Osteoblast (primary cell): ENCODE data around the gene PCSK9. TPM values are rescaled to one million over a fixed set of nuclear protein-coding genes. Genes with fewer than 3 reads are reported as not detected.

Experiments
- DNase-seq: peaks from one replicate; pipeline ENCODE4 v3.0.0; 2011; ENCODE audit warnings: low spot score, mixed read lengths; ENCODE audit not compliant: insufficient read length; ENCODE audit errors: missing footprints
- H2AFZ ChIP-seq: 2 replicates; pipeline ENCODE4 v1.6.0; 2011; ENCODE audit warnings: mild to moderate bottlenecking, low read length
- H3K27ac ChIP-seq: 2 replicates; pipeline ENCODE4 v1.5.1; 2011; ENCODE audit warnings: mild to moderate bottlenecking, low read depth, low read length, moderate library complexity
- H3K27me3 ChIP-seq: 2 replicates; pipeline ENCODE4 v1.6.0; 2012; ENCODE audit warnings: mild to moderate bottlenecking, control low read depth, inconsistent platforms, low read length, moderate library complexity; ENCODE audit not compliant: insufficient read depth
- H3K36me3 ChIP-seq: 2 replicates; pipeline ENCODE4 v1.5.1; 2011; ENCODE audit warnings: mild to moderate bottlenecking, low read length, control low read depth, moderate library complexity; ENCODE audit not compliant: insufficient read depth
- H3K4me1 ChIP-seq: 2 replicates; pipeline ENCODE4 v1.5.1; 2011; ENCODE audit warnings: mild to moderate bottlenecking, low read length, control low read depth, moderate library complexity; ENCODE audit not compliant: insufficient read depth
- H3K4me2 ChIP-seq: 2 replicates; pipeline ENCODE4 v1.6.0; 2011; ENCODE audit warnings: mild to moderate bottlenecking, low read length; ENCODE audit not compliant: insufficient read depth
- H3K4me3 ChIP-seq: fragments of 200-600 bp; sonication (generic); 3 replicates; pipeline ENCODE4 v1.5.1; 2012; ENCODE audit warnings: mild to moderate bottlenecking, low read length, inconsistent platforms; ENCODE audit not compliant: insufficient read depth
- H3K79me2 ChIP-seq: 2 replicates; pipeline ENCODE4 v1.6.0; 2012; ENCODE audit warnings: mild to moderate bottlenecking, low read length, control low read depth, inconsistent platforms; ENCODE audit not compliant: insufficient read depth
- H3K9me3 ChIP-seq: 2 replicates; pipeline ENCODE4 v1.5.1; 2011; ENCODE audit warnings: low read depth, low read length, control low read depth
- H4K20me1 ChIP-seq: 2 replicates; pipeline ENCODE4 v1.6.0; 2012; ENCODE audit warnings: mild to moderate bottlenecking, low read length, control low read depth; ENCODE audit not compliant: insufficient read depth
- total RNA-seq: library from RNA; depleted of rRNA; stranded (reverse); fragments of >200 nt; gene quantifications from 2 replicates; pipeline ENCODE4 v1.2.3, GENCODE V29; 2012
- TF ChIP-seq, protein P1 (sequence below): IDR thresholded peaks from 2 replicates; pipeline ENCODE4 v1.5.1; 2011; ENCODE audit warnings: mild to moderate bottlenecking, low read depth, low read length, moderate library complexity; ENCODE audit errors: extremely low read depth

The PCSK9 gene
- total RNA-seq, 1 donor, result 6.5 TPM

DNA sequence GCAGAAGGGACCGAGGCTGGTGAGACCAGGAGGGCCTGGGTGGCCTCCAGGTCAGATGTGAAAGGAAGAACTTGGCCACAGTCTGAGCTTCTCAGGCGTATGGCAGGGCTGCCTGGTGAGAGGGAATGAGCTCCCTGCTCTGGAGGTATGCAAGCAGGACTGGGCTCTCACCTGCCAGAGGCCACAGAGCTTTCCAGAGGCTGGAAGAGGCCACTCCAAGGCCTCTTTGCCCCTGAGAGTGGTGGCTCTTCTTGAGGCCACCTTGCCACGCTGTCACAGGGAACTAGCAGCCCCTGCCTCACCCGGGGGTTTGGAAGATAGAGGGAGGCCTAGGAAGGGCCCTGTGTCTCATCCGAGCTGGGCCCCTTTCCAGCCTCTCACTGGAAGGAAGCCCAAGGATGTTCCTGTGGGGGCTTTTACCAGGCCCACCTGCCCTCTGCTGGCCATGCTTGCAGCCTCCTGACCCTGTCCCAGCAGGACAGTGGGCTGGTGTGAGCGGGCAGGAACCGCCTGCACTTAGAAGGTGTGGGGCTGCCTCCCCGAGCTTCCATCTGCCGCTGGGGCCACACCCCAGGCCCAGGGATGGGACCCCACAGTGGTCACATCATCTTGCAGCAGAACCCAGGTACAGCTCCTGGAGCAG lies 10.0 kb downstream of the PCSK9 start:
- Histone ChIP-seq H3K4me1 (no peaks in the 10 kb centered on the region), H2AFZ (no peak overlapping the region)

DNA sequence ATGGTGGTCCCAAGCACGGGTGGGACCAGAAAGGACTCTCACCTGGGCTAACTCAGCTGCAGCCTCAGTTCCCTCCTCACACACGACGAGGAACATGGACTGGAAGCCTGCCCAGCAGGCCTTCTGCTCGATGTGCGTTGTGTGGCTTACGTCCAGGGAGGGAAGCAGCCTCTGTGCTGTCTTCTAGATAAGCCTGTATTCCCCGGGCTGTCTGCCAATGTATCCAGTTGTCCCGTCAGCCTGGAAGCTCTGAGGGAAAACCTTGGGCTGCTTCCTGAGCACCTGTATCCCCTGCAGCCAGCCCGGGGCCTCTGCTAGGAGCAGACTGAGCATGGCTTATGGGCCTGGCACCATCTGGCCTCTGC lies 10.5 kb downstream of the PCSK9 start:
- Histone ChIP-seq H3K9me3 (no peaks in the 10 kb centered on the region), H3K4me2 (no peak overlapping the region), H2AFZ (no peak overlapping the region), H3K27ac (no peak overlapping the region), H3K79me2 (no peaks in the 10 kb centered on the region), H4K20me1 (no peaks in the 10 kb centered on the region), H3K4me3 (no peak overlapping the region), H3K27me3 (peaks cover 8% of the 10 kb centered on the region), H3K4me1 (no peaks in the 10 kb centered on the region), H3K36me3 (no peaks in the 10 kb centered on the region)
- peak; percentile 83 for DNase-seq
- TF ChIP-seq, protein P1, sequence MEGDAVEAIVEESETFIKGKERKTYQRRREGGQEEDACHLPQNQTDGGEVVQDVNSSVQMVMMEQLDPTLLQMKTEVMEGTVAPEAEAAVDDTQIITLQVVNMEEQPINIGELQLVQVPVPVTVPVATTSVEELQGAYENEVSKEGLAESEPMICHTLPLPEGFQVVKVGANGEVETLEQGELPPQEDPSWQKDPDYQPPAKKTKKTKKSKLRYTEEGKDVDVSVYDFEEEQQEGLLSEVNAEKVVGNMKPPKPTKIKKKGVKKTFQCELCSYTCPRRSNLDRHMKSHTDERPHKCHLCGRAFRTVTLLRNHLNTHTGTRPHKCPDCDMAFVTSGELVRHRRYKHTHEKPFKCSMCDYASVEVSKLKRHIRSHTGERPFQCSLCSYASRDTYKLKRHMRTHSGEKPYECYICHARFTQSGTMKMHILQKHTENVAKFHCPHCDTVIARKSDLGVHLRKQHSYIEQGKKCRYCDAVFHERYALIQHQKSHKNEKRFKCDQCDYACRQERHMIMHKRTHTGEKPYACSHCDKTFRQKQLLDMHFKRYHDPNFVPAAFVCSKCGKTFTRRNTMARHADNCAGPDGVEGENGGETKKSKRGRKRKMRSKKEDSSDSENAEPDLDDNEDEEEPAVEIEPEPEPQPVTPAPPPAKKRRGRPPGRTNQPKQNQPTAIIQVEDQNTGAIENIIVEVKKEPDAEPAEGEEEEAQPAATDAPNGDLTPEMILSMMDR, result no peak

More for the DNA sequence above, 10.0 kb downstream of the PCSK9 start:
- Histone ChIP-seq H4K20me1 (no peaks in the 10 kb centered on the region), H3K4me2 (no peak overlapping the region), H3K36me3 (no peaks in the 10 kb centered on the region), H3K79me2 (no peaks in the 10 kb centered on the region), H3K9me3 (no peaks in the 10 kb centered on the region), H3K4me3 (no peak overlapping the region), H3K27me3 (peaks cover 8% of the 10 kb centered on the region), H3K27ac (no peak overlapping the region)
- DNase-seq, result no peak
- TF ChIP-seq, protein P1, result no peak

DNA sequence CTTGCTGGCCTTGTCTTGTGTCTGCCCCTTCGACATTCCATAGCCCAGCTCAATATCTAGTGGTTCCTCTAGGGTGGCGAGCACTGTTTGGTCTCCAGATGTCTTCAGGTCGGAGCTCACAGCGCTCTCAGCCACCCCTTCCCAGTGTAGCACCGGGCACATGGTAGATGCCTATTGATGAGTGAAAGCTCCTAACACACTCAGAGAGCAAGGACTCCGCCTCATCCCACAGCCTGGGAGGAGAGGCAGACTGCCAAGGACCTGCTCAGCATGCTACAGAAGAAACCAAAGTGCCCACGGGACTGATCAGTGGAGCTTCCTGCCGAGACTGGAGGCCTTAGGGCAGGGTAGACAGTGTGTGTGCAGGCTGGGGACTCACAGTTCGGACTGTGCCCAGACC lies 10.9 kb downstream of the PCSK9 start:
- Histone ChIP-seq H3K4me3 (no peak overlapping the region), H4K20me1 (no peaks in the 10 kb centered on the region), H3K4me2 (no peak overlapping the region), H2AFZ (no peak overlapping the region), H3K9me3 (no peaks in the 10 kb centered on the region), H3K27me3 (peaks cover 8% of the 10 kb centered on the region), H3K27ac (no peak overlapping the region), H3K36me3 (no peaks in the 10 kb centered on the region), H3K79me2 (no peaks in the 10 kb centered on the region), H3K4me1 (no peaks in the 10 kb centered on the region)
- DNase-seq, result peak; percentile 95
- TF ChIP-seq, protein P1, result no peak

DNA sequence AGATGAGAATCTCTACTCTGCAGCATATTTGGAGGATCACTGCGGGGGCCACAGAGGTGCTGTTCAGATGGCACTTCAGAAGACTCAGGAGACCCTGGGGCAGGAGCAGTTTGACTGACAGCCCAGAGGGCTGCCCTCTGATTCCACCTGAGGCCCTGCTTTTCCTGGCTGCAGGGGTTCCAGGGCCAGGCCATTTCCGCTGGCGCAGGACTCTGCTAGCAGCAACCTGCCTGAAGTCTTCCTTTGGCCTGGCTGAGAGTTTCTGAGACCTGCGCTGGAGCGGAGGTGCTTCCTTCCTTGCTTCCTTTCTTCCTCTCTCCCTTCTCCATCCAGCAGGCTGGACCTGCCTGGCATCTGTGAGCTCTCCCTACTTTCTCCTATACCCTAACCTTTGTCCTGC lies 11.8 kb downstream of the PCSK9 start:
- Histone ChIP-seq H4K20me1 (no peaks in the 10 kb centered on the region), H3K27me3 (peaks cover 8% of the 10 kb centered on the region), H3K9me3 (no peaks in the 10 kb centered on the region), H3K4me3 (no peak overlapping the region), H3K4me2 (no peak overlapping the region), H3K4me1 (no peaks in the 10 kb centered on the region), H3K79me2 (no peaks in the 10 kb centered on the region), H3K36me3 (no peaks in the 10 kb centered on the region), H3K27ac (no peak overlapping the region), H2AFZ (no peak overlapping the region)
- DNase-seq, result peak; percentile 59
- TF ChIP-seq, protein P1, result no peak
